GM12872 (cell line): ENCODE results near the gene CLEC4A.
A peak's percentile ranks its signal among the peaks of the same experiment; 100 is the strongest.

ENCODE experiments used
- CTCF ChIP-seq: IDR thresholded peaks from 3 replicates; pipeline ENCODE4 v1.5.1; 2011; ENCODE audit warnings: low read depth, mild to moderate bottlenecking, low read length, moderate library complexity; ENCODE audit not compliant: insufficient read depth

CLEC4A gene

GRCh38 chr12:8099235-8099634, 24.2 kb upstream of the CLEC4A start:
- no peak for TF ChIP-seq CTCF

GRCh38 chr12:8108808-8109398, 14.5 kb upstream of the CLEC4A start:
- TF ChIP-seq CTCF, result peak; percentile 91

GRCh38 chr12:8120072-8120713, 3.2 kb upstream of the CLEC4A start:
- no peak for TF ChIP-seq CTCF

GRCh38 chr12:8127138-8127537, 3.7 kb downstream of the CLEC4A start:
- TF ChIP-seq CTCF, result no peak

- TF ChIP-seq CTCF, result no peak
Observed at GRCh38 chr12:8143261-8143660, 19.8 kb downstream of the CLEC4A start.

- no peak for TF ChIP-seq CTCF
Observed at GRCh38 chr12:8145754-8146441, 22.5 kb downstream of the CLEC4A start.

GRCh38 chr12:8146442-8146771, 23.0 kb downstream of the CLEC4A start:
- no peak for TF ChIP-seq CTCF
